ENCODE results near the gene DHX35. TPM values are rescaled to one million over a fixed set of nuclear protein-coding genes. Genes with fewer than 3 reads are reported as not detected.

Gene DHX35
- total and polyA plus RNA-seq, 2 experiments from 2014 or later = 4.5 to 10.7 TPM

DNA sequence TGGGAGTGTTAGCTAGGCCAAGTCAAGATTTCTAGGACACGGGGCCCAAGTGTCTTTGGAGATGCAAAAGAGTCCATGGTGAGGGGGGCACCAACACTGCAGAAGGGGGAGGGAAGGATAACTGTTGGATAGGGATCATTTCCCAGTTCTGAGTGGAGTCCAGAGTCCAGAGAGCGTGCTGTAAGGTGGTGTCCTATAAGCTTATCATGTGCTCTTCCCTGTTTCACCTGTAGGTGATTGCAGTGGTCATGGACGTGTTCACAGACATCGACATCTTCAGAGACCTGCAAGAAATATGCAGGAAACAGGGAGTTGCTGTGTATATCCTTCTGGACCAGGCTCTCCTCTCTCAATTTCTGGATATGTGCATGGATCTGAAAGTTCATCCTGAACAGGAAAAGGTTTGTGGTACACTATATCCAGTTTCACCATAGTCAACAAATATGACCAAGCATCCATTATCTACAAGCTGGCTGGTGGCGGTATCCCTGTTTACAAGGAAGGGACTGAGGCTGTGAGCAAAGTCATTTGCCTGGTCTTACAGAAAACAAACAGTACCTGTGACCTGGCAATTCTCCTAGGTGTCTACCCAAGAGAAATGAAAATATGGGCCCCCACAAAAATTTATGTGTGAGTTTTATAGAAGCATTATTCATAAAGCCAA is 20.3 kb upstream of the DHX35 start:
- Histone ChIP-seq H3K9ac (no peak overlapping the region), H3K27ac (no peak overlapping the region), H3F3A (ENCODE audit: insufficient read depth) (no peaks in the 10 kb centered on the region), H3K9me2 (ENCODE audit: insufficient read depth) (no peaks in the 10 kb centered on the region), H2AFZ (no peak overlapping the region), H3K4me2 (ENCODE audit: unreplicated experiment) (no peak overlapping the region), H3K27me3 (replicated peaks; ENCODE audit: insufficient read depth) (no peaks in the 10 kb centered on the region), H4K20me1 (ENCODE audit: insufficient read depth) (no peaks in the 10 kb centered on the region), H3K36me3 (ENCODE audit: low read depth) (no peaks in the 10 kb centered on the region), H3K79me2 (ENCODE audit: insufficient read depth) (peaks cover 33% of the 10 kb centered on the region), H3K4me3 (no peak overlapping the region), H3K4me1 (ENCODE audit: insufficient read depth) (no peaks in the 10 kb centered on the region), H3K9me3 (ENCODE audit: low read depth) (no peaks in the 10 kb centered on the region)
- in situ Hi-C loops (cut with MboI) = no loop called here
- WGBS, 2 experiments (ENCODE audit: low coverage in 1 of 2, low lambda C conversion rate in 2 of 2, missing lambda C conversion rate in 2 of 2) = 98 to 100% methylated on average over 5 of the region's 5 CpGs
- TF ChIP-seq EZH2phosphoT487 (IDR thresholded peaks at IDR 0.05; ENCODE audit: insufficient read depth, low read depth) (no peak), EZH2 (IDR thresholded peaks at IDR 0.05; ENCODE audit: insufficient read depth, poor library complexity, severe bottlenecking) (no peak)
- DNase-seq = no peak

DNA sequence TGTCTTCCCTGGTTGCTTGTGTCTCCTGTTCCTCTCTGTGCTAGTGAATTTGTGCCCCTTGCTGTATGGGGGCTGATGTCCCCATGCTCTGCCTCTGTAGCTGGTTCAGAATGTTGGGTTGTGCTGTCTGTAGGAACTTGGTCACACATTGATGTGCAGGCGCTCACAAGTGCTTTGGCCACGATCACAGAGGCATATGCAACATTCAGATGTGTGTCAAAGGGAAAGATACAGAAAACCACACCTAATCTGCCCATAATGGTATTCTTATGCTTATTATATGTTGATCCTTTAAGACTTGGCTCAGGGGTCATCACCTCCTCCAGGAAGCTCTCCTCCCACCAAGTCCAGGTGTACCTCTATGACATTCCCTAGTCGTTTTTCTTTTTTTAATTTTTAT is 17.1 kb upstream of the DHX35 start:
- Histone ChIP-seq H3K9ac (no peak overlapping the region), H4K20me1 (ENCODE audit: insufficient read depth) (no peaks in the 10 kb centered on the region), H3K27me3 (replicated peaks; ENCODE audit: insufficient read depth) (no peaks in the 10 kb centered on the region), H3K9me3 (ENCODE audit: low read depth) (no peaks in the 10 kb centered on the region), H3K4me2 (ENCODE audit: unreplicated experiment) (no peak overlapping the region), H3K79me2 (ENCODE audit: insufficient read depth) (0 out of 2 replicates have a peak, but pooled peaks cover 3% of the 10 kb centered on the region), H3K36me3 (ENCODE audit: low read depth) (no peaks in the 10 kb centered on the region), H3K9me2 (ENCODE audit: insufficient read depth) (no peaks in the 10 kb centered on the region), H2AFZ (no peak overlapping the region), H3K4me3 (no peak overlapping the region), H3K27ac (no peak overlapping the region), H3K4me1 (ENCODE audit: insufficient read depth) (no peaks in the 10 kb centered on the region), H3F3A (ENCODE audit: insufficient read depth) (no peaks in the 10 kb centered on the region)
- no peak for DNase-seq
- TF ChIP-seq EZH2phosphoT487 (IDR thresholded peaks at IDR 0.05; ENCODE audit: insufficient read depth, low read depth) (no peak), EZH2 (IDR thresholded peaks at IDR 0.05; ENCODE audit: insufficient read depth, poor library complexity, severe bottlenecking) (no peak)
- in situ Hi-C loops (cut with MboI) = no loop called here
- whole genome bisulfite sequencing, 2 experiments (ENCODE audit: low coverage in 1 of 2, low lambda C conversion rate in 2 of 2, missing lambda C conversion rate in 2 of 2) = 74 to 81% methylated on average over 3 of the region's 3 CpGs

DNA sequence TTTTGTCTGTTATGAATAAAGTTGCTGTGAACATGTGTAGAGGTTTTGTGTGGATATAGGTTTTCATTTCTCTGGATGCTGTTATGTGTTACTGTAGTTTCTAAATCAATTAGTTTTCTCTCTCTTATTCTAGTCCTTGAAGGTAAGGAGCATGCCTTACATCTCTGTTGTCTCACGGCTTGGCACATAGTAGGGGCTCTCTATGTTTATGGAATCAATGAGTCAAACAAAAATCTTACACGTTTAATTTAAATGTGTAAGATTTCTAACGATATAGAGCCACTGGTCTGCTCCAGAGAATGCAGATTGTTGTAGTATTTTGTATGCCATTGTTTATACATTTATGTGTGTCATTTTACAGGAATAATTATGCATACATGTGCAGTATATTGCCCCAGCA is 15.3 kb upstream of the DHX35 start:
- in situ Hi-C loops (cut with MboI) = no loop called here
- Histone ChIP-seq H3K4me2 (ENCODE audit: unreplicated experiment) (no peak overlapping the region), H3K4me3 (no peak overlapping the region), H3F3A (ENCODE audit: insufficient read depth) (no peaks in the 10 kb centered on the region), H2AFZ (no peak overlapping the region; the same call in 1 of the 2 replicates), H4K20me1 (ENCODE audit: insufficient read depth) (no peaks in the 10 kb centered on the region), H3K9me3 (ENCODE audit: low read depth) (no peaks in the 10 kb centered on the region), H3K36me3 (ENCODE audit: low read depth) (no peaks in the 10 kb centered on the region), H3K27me3 (replicated peaks; ENCODE audit: insufficient read depth) (no peaks in the 10 kb centered on the region), H3K27ac (no peak overlapping the region), H3K9me2 (ENCODE audit: insufficient read depth) (no peaks in the 10 kb centered on the region), H3K79me2 (ENCODE audit: insufficient read depth) (no peaks in the 10 kb centered on the region), H3K4me1 (ENCODE audit: insufficient read depth) (no peaks in the 10 kb centered on the region), H3K9ac (no peak overlapping the region)
- 79 to 83% methylated on average over 3 of the region's 3 CpGs for WGBS, 2 experiments (ENCODE audit: low coverage in 1 of 2, low lambda C conversion rate in 2 of 2, missing lambda C conversion rate in 2 of 2)
- TF ChIP-seq EZH2 (IDR thresholded peaks at IDR 0.05; ENCODE audit: insufficient read depth, poor library complexity, severe bottlenecking) (no peak), EZH2phosphoT487 (IDR thresholded peaks at IDR 0.05; ENCODE audit: insufficient read depth, low read depth) (no peak)
- no peak for DNase-seq

DNA sequence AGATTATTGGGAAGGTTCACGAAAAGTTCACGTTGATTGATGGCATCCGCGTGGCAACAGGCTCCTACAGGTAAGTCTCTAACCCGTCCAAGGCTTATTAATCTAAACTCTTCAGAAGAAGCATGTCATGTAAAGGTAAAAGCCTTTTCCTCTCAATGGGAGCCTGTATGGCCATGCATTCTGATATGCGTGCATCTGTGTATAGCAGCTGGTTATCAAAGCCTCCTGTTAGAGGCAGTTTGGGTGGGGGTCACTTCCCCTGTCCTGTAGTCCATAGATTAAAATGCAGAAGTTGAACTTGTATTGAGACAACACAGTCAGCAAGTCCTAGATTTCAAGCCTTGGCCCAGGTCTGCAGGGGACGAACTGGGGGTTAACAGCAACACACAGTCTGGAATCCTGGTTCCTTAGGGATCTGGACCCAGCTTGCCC is 14.2 kb upstream of the DHX35 start:
- no peak for TF ChIP-seq EZH2 (IDR thresholded peaks at IDR 0.05; ENCODE audit: insufficient read depth, poor library complexity, severe bottlenecking)
- TF ChIP-seq EZH2phosphoT487 (IDR thresholded peaks at IDR 0.05; ENCODE audit: insufficient read depth, low read depth) = no peak
- Histone ChIP-seq H3K79me2 (ENCODE audit: insufficient read depth) (no peaks in the 10 kb centered on the region), H3K4me2 (ENCODE audit: unreplicated experiment) (no peak overlapping the region), H3K4me3 (no peak overlapping the region), H3K9ac (no peak overlapping the region), H3K36me3 (ENCODE audit: low read depth) (no peaks in the 10 kb centered on the region), H3F3A (ENCODE audit: insufficient read depth) (no peaks in the 10 kb centered on the region), H3K9me3 (ENCODE audit: low read depth) (no peaks in the 10 kb centered on the region), H4K20me1 (ENCODE audit: insufficient read depth) (no peaks in the 10 kb centered on the region), H3K27me3 (replicated peaks; ENCODE audit: insufficient read depth) (no peaks in the 10 kb centered on the region), H2AFZ (no peak overlapping the region), H3K9me2 (ENCODE audit: insufficient read depth) (no peaks in the 10 kb centered on the region), H3K4me1 (ENCODE audit: insufficient read depth) (no peaks in the 10 kb centered on the region), H3K27ac (no peak overlapping the region)
- in situ Hi-C loops (cut with MboI) = no loop called here
- no peak for DNase-seq
- 55 to 68% methylated on average over 7 of the region's 7 CpGs for WGBS, 2 experiments (ENCODE audit: low coverage in 1 of 2, low lambda C conversion rate in 2 of 2, missing lambda C conversion rate in 2 of 2)

All from GM23248 (cell line).